Stimulated activated CD8-positive, alpha-beta memory T cell treated with anti-CD3 and anti-CD28 coated beads, Interleukin-12 subunit alpha, Interleukin-12 subunit beta, amount 100 ng/mL, for 4 hours (primary cell): ENCODE measurements around the gene CTAGE9.
"Not testable (repeated sequence)": the region's sequence is repeated elsewhere in the genome, so short reads cannot be mapped to it uniquely, and the experiment has no call there.

Experiments used
- DNase-seq: peaks from one replicate; pipeline ENCODE4 v3.0.0-alpha.2; 2020; ENCODE audit warnings: low read depth

CTAGE9 gene

DNA sequence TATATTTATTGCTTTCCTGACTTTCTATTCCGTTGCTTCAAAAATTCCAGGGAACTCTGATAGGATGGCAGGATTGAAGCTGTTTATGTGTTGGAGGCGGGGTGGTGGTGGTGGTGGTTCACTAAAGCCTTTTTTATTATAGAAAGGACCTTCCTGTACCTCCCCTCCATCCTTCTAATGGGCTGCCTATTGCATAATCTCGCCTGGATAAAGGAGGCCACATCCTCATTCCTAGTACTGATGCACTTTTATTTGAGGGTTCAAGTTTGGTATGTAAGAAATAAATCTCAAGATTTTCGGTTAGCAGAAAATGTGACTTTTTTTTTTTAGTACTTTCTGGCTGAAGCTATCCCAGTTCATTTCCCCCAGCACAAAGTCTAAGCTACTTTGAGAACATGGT lies 18.7 kb upstream of the CTAGE9 start:
- no peak for DNase-seq

DNA sequence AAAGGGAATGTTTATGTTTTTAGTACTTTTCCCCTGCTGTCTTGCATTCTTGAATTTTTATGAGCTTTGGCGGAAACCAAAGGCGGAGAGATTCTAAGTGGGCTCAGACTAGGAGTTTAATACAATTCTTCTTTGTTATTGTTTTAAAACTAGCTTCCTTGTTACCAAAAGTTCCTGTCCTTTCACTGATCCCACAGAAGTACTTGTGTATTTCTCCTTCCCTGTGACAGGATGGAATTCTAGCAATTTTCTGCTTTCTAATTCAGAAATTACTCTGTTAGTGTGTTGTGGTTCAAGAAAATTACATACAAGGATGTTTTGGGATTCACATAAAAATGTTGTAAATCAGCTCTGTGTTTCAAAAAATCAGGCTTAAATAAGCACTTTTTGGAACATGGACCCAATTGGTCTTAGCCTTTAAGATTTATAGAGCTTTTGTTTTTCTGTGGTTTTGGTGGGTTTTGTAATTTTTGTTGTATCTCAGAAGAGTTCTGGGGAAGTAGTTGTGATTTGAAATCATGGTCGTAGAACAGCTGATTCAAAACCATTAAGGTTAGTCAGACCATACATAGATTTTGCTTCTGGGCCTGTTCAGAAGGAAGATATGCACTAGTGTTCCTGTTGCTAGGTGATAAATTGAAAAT lies 17.6 kb upstream of the CTAGE9 start:
- no peak for DNase-seq

DNA sequence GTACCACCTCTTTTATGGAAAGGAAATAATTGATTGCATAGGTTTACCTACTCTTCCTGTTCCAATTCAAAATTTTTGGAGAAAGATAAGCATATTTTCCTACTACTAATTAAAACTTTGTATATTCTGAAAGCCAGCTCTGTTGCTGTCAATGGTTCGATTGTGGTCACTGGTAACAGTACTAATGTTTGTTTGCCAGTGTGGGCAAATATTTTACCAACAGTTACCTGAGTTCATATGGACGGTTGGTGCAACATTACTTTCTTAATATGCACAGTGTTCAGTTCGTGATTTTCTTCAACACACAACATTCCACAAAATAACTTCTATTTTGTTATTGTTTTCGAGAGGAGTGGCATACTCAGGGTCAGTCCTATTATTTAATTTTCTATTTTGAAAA lies 17.1 kb upstream of the CTAGE9 start:
- DNase-seq: no peak

- DNase-seq: no peak
Observed at GRCh38 chr6:131727467-131727866, 16.6 kb upstream of the CTAGE9 start.

DNA sequence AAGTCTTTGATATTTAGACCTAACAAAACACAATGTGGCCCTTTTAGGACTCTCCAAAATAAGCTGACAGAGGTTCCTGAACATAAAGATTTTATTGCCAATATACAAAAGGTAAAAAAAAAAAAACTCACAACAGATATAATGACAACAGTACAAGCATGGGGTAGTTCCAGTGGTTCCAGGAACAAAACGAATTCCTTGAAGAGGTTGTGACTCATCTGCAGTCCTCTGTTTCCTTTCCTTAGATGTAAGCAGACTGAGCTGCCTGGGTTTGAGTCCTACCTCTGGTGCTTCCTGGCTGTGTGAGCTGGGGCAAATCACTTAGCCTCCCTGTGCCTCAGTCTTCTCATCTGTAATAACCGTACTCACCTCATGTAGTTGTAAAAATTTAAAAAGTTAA lies 13.3 kb upstream of the CTAGE9 start:
- DNase-seq: no peak

- DNase-seq: no peak
Observed at GRCh38 chr6:131721161-131721560, 10.3 kb upstream of the CTAGE9 start.

DNA sequence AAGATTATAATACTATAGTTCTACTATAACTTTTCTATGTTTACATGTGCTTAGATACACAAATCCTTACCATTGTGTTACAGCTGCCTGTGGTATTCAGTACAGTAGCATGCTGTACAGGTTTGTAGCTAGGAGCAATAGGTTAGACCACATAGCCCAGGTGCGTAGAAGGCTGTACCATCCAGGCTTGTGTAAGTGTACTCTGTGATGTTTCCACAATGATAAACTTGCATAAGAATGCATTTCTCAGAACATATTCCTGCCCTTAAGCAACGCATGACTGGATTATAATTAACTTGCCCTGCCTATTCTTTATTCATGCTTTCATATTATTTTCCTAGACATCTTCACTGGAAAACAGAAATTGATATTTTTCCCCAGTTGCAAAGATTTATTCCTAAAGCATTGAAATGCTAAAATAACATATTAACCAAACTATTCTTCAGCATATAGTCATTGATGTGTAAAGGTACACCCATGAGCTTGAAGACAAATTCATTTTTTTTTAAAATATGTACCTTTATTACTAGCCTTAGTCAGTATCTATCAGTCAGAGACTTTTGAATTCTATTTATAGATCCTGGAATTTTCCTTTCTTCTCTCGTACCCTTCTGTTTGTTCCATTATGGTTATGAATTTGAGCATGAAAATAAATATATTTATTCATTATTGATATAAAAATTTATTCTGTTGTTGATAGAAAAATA lies 7.2 kb upstream of the CTAGE9 start:
- DNase-seq: no peak

GRCh38 chr6:131715567-131715966 lies 4.8 kb upstream of the CTAGE9 start:
- DNase-seq: not testable (repeated sequence)

DNA sequence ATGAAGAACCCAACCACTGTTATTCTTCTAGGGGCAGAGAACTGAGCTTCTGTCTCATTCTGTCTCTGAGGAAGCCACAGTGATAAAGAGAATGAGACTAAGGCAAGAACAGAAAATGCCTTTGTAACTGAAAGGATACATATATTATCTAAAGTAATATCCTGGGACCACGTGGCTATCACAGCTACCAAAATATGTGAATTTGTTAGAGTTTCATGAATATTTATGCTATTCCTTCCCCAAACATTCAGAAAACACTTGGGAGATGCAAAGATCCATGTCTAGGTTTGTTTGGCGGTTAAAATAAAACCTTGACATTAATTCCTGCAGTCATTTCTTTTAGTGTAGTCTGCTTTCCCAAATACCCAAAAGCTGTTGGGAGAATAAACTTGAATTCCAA lies 6.9 kb downstream of the CTAGE9 start:
- DNase-seq: not testable (repeated sequence)

- not testable (repeated sequence) for DNase-seq
Observed at GRCh38 chr6:131700851-131701250, 10.0 kb downstream of the CTAGE9 start.

- no peak for DNase-seq
Observed at GRCh38 chr6:131696956-131697355, 13.9 kb downstream of the CTAGE9 start.

- DNase-seq: no peak
Observed at GRCh38 chr6:131694832-131695426, 15.9 kb downstream of the CTAGE9 start.

- DNase-seq: no peak
Observed at GRCh38 chr6:131693384-131693783, 17.4 kb downstream of the CTAGE9 start.

GRCh38 chr6:131692589-131692988 lies 18.2 kb downstream of the CTAGE9 start:
- no peak for DNase-seq

GRCh38 chr6:131692031-131692430 lies 18.8 kb downstream of the CTAGE9 start:
- no peak for DNase-seq

- no peak for DNase-seq
Observed at GRCh38 chr6:131688286-131688685, 22.5 kb downstream of the CTAGE9 start.

- DNase-seq: no peak
Observed at GRCh38 chr6:131687022-131687421, 23.8 kb downstream of the CTAGE9 start.

GRCh38 chr6:131685266-131685780 lies 25.5 kb downstream of the CTAGE9 start:
- no peak for DNase-seq

GRCh38 chr6:131683479-131683878 lies 27.3 kb downstream of the CTAGE9 start:
- DNase-seq: no peak

DNA sequence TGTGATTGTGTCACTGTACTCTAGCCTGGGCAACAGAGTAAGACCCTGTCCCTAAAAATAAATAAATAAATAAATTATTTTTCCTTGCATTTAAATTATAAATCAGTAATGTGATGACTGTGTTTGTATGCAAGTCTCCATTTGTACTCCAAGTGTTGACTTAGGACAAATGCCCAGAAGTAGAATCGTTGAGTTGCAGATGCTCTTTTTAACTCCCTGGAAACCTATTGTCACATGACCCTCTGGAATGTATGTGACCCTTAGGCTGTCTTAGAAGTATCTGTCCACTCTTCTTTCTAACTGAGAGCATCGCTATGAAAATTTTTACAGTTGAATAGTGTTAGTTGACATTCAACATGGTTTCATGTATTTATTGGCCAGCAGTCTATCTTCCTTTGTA lies 28.4 kb downstream of the CTAGE9 start:
- no peak for DNase-seq

DNA sequence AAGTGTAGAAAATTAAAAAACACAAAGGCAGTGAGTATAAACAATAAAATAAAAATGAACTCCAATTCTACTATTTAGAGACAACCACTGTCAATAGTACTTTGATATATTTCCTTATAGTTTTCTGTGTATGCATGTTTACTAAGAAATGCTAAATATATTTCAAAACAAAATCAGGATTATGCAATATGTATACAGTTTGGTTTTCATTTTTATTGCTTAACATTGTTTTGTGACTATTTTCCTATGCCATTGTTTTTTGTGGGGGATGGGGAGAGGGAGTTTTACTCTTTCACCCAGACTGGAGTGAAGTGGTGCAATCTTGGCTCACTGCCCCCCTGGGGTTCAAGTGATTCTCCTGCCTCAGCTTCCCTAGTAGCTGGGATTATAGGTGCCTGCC lies 29.2 kb downstream of the CTAGE9 start:
- no peak for DNase-seq

DNA sequence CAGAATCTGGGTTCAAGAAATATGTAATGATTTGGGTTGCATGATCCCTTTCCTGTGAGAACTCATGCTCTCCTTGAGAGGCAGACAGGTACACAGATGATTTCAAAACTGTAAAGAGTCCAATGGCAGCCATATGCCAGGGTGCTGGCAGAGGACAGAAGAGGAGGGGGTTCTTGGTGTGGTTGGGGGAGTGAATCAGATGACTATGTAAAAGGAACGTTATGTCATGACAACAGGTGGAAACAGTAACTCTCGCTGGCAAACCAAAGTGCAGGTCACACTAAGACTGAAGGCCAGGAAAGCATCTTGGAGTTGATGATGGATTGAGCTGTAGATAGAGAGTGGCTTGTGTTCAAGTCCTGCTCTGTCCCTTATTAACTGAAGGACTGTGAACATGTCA lies 29.9 kb downstream of the CTAGE9 start:
- DNase-seq: no peak

GRCh38 chr6:131678442-131678841 lies 32.4 kb downstream of the CTAGE9 start:
- no peak for DNase-seq
